Ovary (tissue), 9 donors: Measurements from ENCODE around the gene MT1X. TPM values are rescaled to one million over a fixed set of nuclear protein-coding genes. Genes with fewer than 3 reads are reported as not detected.
"Not testable (repeated sequence)": the region's sequence is repeated elsewhere in the genome, so short reads cannot be mapped to it uniquely, and the experiment has no call there.

Source experiments
- DNase-seq, 5 donors: peaks; one replicate each; pipeline ENCODE4 v3.0.0-alpha.2; 2019 to 2020
- H3K27ac ChIP-seq, 2 donors: fragments of 200-600 bp; one replicate each; pipeline versions ENCODE4 v1.5.1 to v1.8.0; 2019 to 2022
- H3K27me3 ChIP-seq: fragments of 200-600 bp; one replicate; pipeline ENCODE4 v1.8.0; 2022
- H3K36me3 ChIP-seq: fragments of 200-600 bp; sonication (generic); one replicate; pipeline ENCODE4 v1.5.1; 2019
- H3K4me1 ChIP-seq: one replicate; pipeline ENCODE4 v1.8.1; 2013; ENCODE audit warnings: mild to moderate bottlenecking, moderate library complexity; ENCODE audit not compliant: insufficient read depth
- H3K4me3 ChIP-seq: fragments of 200-600 bp; sonication (generic); one replicate; pipeline ENCODE4 v1.5.1; 2017
- H3K9me3 ChIP-seq, 2 donors: fragments of 200-600 bp in 1 of 2; sonication (generic) in 1 of 2; one replicate each; pipeline versions ENCODE4 v1.5.1 to v1.8.1; 2013 to 2019; ENCODE audit warnings: mild to moderate bottlenecking in 1 of 2, moderate library complexity in 1 of 2
- EP300 ChIP-seq: sonication (generic); formaldehyde crosslinking; IDR thresholded peaks from one replicate; pipeline ENCODE4 v1.6.1; 2017; ENCODE audit warnings: antibody characterized with exemption
- POLR2A ChIP-seq: fragments of 450-650 bp; IDR thresholded peaks from one replicate; pipeline ENCODE4 v1.6.1; 2017; ENCODE audit warnings: antibody characterized with exemption, mild to moderate bottlenecking, moderate library complexity
- WGBS, 3 donors: extraction: QIAGEN DNeasy Blood & Tissue Kit in 1 of 3; methylation state at CpG; one replicate each; pipeline versions ENCODE4 v1.1.5 to v1.1.7; 2013 to 2017; 5-methylcytosine and 5-hydroxymethylcytosine counted together
- intact Hi-C, 4 donors: fragments of 100-400 bp; cut with DNase I; formaldehyde crosslinking; loops; one replicate each; pipeline versions ENCODE4 v1.11.0 to v1.15.1; 2022 to 2023
- polyA plus RNA-seq, 2 donors: library from polyadenylated mRNA; stranded (reverse); fragments of 200-250 nt in 1 of 2; fragments of 350-450 nt in 1 of 2; fragmentation: Illumina TruSeq in 1 of 2; extraction: RNeasy Lipid Tissue Mini Kit (QIAGEN cat#74804) in 1 of 2; gene quantifications; one replicate each; pipeline ENCODE4 v1.2.3, GENCODE V29; 2013 to 2014
- total RNA-seq, 7 donors: library from RNA; depleted of rRNA in 2 of 7; stranded (reverse); fragments of >200 nt in 2 of 7; fragmentation: NEBNext Ultra II Directional in 3 of 7; extraction: Animal tissue kit (Norgen Biotek cat#: 25700) in 3 of 7; gene quantifications; one replicate each; pipeline versions ENCODE4 v1.1.0 to v1.2.4, GENCODE V29; 2016 to 2023
- TF ChIP-seq, protein P1 (sequence below), 3 donors: fragments of 450-650 bp in 2 of 3; fragments of 200-600 bp in 1 of 3; IDR thresholded peaks; one replicate each; pipeline versions ENCODE4 v1.5.1 to v1.8.0; 2016 to 2022; ENCODE audit warnings: antibody characterized with exemption in 3 of 3, mild to moderate bottlenecking in 1 of 3
- donor health status: DM: no; HTN: no; CAD: no; lungs with moderate emphysema.
- donor health status: DM: no; HTN: no; CAD: no.
- donor health status: Bipolar disorder and iron deficiency.
- donor health status: DM: yes; HTN: yes; CAD: no.
- donor health status: DM: no; HTN: no; CAD: no.
- donor health status: DM: yes; HTN: yes; CAD: no.

The MT1X gene
- total and polyA plus RNA-seq, 9 donors: 10.0 to 1,106 (median 141) TPM

GRCh38 chr16:56715126-56715525 is 32.9 kb downstream of the MT1X start:
- TF ChIP-seq, protein P1, sequence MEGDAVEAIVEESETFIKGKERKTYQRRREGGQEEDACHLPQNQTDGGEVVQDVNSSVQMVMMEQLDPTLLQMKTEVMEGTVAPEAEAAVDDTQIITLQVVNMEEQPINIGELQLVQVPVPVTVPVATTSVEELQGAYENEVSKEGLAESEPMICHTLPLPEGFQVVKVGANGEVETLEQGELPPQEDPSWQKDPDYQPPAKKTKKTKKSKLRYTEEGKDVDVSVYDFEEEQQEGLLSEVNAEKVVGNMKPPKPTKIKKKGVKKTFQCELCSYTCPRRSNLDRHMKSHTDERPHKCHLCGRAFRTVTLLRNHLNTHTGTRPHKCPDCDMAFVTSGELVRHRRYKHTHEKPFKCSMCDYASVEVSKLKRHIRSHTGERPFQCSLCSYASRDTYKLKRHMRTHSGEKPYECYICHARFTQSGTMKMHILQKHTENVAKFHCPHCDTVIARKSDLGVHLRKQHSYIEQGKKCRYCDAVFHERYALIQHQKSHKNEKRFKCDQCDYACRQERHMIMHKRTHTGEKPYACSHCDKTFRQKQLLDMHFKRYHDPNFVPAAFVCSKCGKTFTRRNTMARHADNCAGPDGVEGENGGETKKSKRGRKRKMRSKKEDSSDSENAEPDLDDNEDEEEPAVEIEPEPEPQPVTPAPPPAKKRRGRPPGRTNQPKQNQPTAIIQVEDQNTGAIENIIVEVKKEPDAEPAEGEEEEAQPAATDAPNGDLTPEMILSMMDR (IDR thresholded peaks at IDR 0.05): no peak
- TF ChIP-seq EP300 (no peak), POLR2A (no peak)
- H3K4me1 ChIP-seq: no peaks in the 10 kb centered on the region
- no peaks in the 10 kb centered on the region for H3K36me3 ChIP-seq
- intact Hi-C loops: no loop called here
- no peak for DNase-seq
- no peak overlapping the region for H3K27ac ChIP-seq
- no peak overlapping the region for H3K4me3 ChIP-seq
- 81 to 82% (median 81%) methylated on average over 4 of the region's 4 CpGs for WGBS, 3 donors
- H3K9me3 ChIP-seq: no peaks in the 10 kb centered on the region
- no peaks in the 10 kb centered on the region for H3K27me3 ChIP-seq

GRCh38 chr16:56716761-56717160 is 34.5 kb downstream of the MT1X start:
- H3K27me3 ChIP-seq: no peaks in the 10 kb centered on the region
- no peaks in the 10 kb centered on the region for H3K4me1 ChIP-seq
- no peaks in the 10 kb centered on the region for H3K9me3 ChIP-seq
- H3K27ac ChIP-seq: no peak overlapping the region
- H3K36me3 ChIP-seq: no peaks in the 10 kb centered on the region
- DNase-seq: no peak
- TF ChIP-seq, protein P1 (IDR thresholded peaks at IDR 0.05): no peak
- TF ChIP-seq POLR2A (no peak), EP300 (no peak)
- intact Hi-C loops: no loop called here
- H3K4me3 ChIP-seq: no peak overlapping the region
- WGBS, 3 donors: 69 to 76% (median 71%) methylated on average over 3 of the region's 3 CpGs

DNA sequence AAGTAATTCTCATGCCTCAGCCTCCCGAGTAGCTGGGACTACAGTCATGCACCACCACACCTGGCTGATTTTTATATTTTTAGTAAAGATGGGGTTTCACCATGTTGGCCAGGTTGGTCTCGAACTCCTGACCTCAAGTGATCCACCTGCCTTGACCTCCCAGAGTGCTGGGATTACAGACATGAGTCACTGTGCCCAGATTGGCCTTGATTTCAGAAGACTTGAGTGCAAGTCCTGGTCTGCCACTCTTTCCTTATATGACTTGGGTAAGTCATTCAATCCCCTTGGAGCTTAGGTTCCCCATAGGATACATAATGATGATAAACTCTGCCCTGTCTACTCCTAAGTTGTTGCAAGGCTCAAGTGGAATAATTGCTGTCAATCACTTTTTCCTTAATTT is 35.3 kb downstream of the MT1X start:
- H3K9me3 ChIP-seq, intact Hi-C loops, H3K36me3 ChIP-seq, DNase-seq, H3K27me3 ChIP-seq, H3K4me1 ChIP-seq, H3K4me3 ChIP-seq, H3K27ac ChIP-seq: not testable (repeated sequence)
- WGBS, 3 donors: 89 to 92% (median 90%) methylated on average over 2 of the region's 2 CpGs

DNA sequence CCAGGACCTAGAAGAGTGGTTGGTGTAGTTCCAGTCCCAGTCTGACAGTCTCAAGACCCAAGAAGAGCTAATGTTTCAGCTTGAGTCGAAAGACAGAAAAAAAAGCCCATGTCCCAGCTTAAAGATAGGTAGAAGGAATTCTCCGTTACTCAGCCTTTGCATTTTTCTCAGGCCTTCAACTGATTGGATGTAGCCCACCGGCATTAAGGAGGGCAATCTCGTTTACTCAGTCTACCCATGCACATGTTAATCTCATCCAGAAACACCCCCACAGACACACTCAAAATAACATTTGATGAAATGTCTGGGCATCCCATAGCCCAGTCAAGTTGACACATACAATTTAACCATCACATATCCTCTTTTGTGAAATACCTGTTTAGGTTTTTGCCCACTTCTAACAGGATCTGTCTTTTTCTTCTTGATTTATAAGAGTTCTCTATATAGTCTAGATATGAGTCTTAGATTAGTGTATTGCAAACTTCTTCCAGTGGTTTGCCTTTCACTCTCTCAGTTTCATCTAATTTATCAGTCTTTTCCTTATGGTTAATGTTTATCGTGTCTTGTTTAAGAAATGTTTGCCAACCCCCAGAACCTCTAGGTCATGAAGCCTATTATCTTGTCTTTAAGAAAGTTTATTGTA is 40.1 kb downstream of the MT1X start:
- WGBS, 3 donors: 66 to 73% (median 71%) methylated on average over 5 of the region's 5 CpGs
- H3K9me3 ChIP-seq: no peaks in the 10 kb centered on the region
- no peak overlapping the region for H3K27ac ChIP-seq
- no peak for DNase-seq
- no peak overlapping the region for H3K4me3 ChIP-seq
- intact Hi-C loops: no loop called here
- H3K4me1 ChIP-seq: no peaks in the 10 kb centered on the region
- TF ChIP-seq POLR2A: no peak
- TF ChIP-seq, protein P1 (IDR thresholded peaks at IDR 0.05): no peak
- TF ChIP-seq EP300: no peak
- H3K27me3 ChIP-seq: no peaks in the 10 kb centered on the region
- no peaks in the 10 kb centered on the region for H3K36me3 ChIP-seq

- 84 to 92% (median 90%) methylated on average over 3 of the region's 3 CpGs for WGBS, 3 donors
- DNase-seq: no peak
- H3K9me3 ChIP-seq: no peaks in the 10 kb centered on the region
- intact Hi-C loops: no loop called here
- H3K27ac ChIP-seq: no peak overlapping the region
- H3K27me3 ChIP-seq: no peaks in the 10 kb centered on the region
- TF ChIP-seq POLR2A (no peak), EP300 (no peak)
- TF ChIP-seq, protein P1 (IDR thresholded peaks at IDR 0.05): no peak
- H3K4me1 ChIP-seq: peaks cover 10% of the 10 kb centered on the region
- no peak overlapping the region for H3K4me3 ChIP-seq
- H3K36me3 ChIP-seq: no peaks in the 10 kb centered on the region
Measured at GRCh38 chr16:56724191-56724590, 41.9 kb downstream of the MT1X start.
